Ascending aorta (tissue), 2 donors: ENCODE data around the gene CALR. TPM values are rescaled to one million over a fixed set of nuclear protein-coding genes. Genes with fewer than 3 reads are reported as not detected.
"Not testable (repeated sequence)": the region's sequence is repeated elsewhere in the genome, so short reads cannot be mapped to it uniquely, and the experiment has no call there.

Experiments
- DNase-seq, 2 donors: peaks; one replicate each; pipeline ENCODE4 v3.0.0-alpha.2; 2019; ENCODE audit warnings: low spot score in 2 of 2
- H3K27ac ChIP-seq, 2 donors: fragments of 200-600 bp; sonication (generic); one replicate each; pipeline ENCODE4 v1.5.1; 2016 to 2017; ENCODE audit warnings: mild to moderate bottlenecking in 1 of 2
- H3K27me3 ChIP-seq: fragments of 200-600 bp; sonication (generic); one replicate; pipeline ENCODE4 v1.5.1; 2017
- H3K36me3 ChIP-seq, 2 donors: fragments of 200-600 bp; sonication (generic); one replicate each; pipeline ENCODE4 v1.5.1; 2016
- H3K4me1 ChIP-seq, 2 donors: fragments of 200-600 bp; sonication (generic); one replicate each; pipeline ENCODE4 v1.5.1; 2016 to 2017; ENCODE audit warnings: mild to moderate bottlenecking in 1 of 2
- H3K4me3 ChIP-seq, 2 donors: fragments of 200-600 bp; sonication (generic); one replicate each; pipeline ENCODE4 v1.5.1; 2016 to 2017; ENCODE audit warnings: mild to moderate bottlenecking in 1 of 2
- H3K9me3 ChIP-seq, 2 donors: fragments of 200-600 bp; sonication (generic); one replicate each; pipeline ENCODE4 v1.5.1; 2016
- intact Hi-C: fragments of 100-400 bp; cut with DNase I; formaldehyde crosslinking; loops from one replicate; pipeline ENCODE4 v1.15.1; 2023
- total RNA-seq: library from RNA; depleted of rRNA; stranded (reverse); fragments of >200 nt; gene quantifications from one replicate; pipeline ENCODE4 v1.1.0, GENCODE V29; 2016
- TF ChIP-seq, protein P1 (sequence below), 3 experiments: fragments of 200-600 bp in 2 of 3; fragments of 450-650 bp in 1 of 3; sonication (generic) in 2 of 3; IDR thresholded peaks; one replicate each; pipeline ENCODE4 v1.5.1; 2016 to 2019; ENCODE audit warnings: antibody characterized with exemption in 3 of 3, mild to moderate bottlenecking in 1 of 3, moderate library complexity in 1 of 3

Gene CALR
- total RNA-seq = 297 TPM

DNA sequence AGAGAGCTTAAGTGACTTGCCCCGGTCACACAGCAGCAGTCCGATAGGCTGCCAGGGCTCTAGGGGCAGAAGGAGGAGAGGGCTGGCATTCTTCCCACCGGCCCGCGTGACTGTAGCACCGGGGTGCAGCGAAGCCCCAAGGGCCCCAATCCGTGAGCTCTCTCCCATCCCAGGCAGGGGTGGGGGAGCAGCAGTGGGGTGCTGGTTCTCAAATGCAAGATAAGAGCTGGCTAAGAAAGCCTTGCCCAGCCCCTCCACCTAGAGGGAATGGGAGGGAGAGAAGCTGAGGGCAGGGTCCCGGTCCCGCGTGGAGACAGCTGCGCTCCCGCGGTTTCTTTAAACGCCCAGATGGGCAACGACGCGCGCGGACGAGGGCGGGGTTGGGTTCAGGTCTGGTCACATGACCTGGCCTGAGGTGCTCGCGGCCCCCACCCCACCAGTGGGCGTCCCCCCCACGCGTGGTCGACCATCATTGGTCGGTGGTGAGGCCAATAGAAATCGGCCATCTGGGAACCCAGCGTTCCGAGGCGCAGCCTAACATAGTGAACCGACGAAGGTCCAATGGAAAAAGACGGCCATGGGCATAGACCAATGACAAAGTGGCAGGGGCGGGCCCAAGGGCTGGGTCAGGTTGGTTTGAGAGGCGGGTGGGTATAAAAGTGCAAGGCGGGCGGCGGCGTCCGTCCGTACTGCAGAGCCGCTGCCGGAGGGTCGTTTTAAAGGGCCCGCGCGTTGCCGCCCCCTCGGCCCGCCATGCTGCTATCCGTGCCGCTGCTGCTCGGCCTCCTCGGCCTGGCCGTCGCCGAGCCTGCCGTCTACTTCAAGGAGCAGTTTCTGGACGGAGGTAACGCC, at the start of gene CALR:
TSS of gene CALR (plus strand) at position 683 of the 852 bp plus-strand sequence. CDS start at position 754, 71 bp downstream.
- Histone ChIP-seq H3K27me3 (no peaks in the 10 kb centered on the region), H3K9me3 (no peaks in the 10 kb centered on the region), H3K27ac (peak within 1 kb of the TSS; percentile 89 to 95), H3K4me3 (peak within 1 kb of the TSS; percentile 92 to 98), H3K4me1 (peaks cover 15 to 38% of the 10 kb centered on the region in 2 donors), H3K36me3 (peaks cover 28 to 35% of the 10 kb centered on the region in 2 donors)
- TF ChIP-seq, protein P1, sequence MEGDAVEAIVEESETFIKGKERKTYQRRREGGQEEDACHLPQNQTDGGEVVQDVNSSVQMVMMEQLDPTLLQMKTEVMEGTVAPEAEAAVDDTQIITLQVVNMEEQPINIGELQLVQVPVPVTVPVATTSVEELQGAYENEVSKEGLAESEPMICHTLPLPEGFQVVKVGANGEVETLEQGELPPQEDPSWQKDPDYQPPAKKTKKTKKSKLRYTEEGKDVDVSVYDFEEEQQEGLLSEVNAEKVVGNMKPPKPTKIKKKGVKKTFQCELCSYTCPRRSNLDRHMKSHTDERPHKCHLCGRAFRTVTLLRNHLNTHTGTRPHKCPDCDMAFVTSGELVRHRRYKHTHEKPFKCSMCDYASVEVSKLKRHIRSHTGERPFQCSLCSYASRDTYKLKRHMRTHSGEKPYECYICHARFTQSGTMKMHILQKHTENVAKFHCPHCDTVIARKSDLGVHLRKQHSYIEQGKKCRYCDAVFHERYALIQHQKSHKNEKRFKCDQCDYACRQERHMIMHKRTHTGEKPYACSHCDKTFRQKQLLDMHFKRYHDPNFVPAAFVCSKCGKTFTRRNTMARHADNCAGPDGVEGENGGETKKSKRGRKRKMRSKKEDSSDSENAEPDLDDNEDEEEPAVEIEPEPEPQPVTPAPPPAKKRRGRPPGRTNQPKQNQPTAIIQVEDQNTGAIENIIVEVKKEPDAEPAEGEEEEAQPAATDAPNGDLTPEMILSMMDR (IDR thresholded peaks at IDR 0.05) = no peak
- DNase-seq = peak; percentile 100
- intact Hi-C loops = loop anchor here (5.0 to 10.0 kb wide), 2 partner anchors 46 to 1067 kb away; partner anchors contain the start of genes GCDH and RFX1

GRCh38 chr19:12890299-12890786, 48.1 kb upstream of the CALR start:
- intact Hi-C loops = loop anchor here (1.0 to 5.0 kb wide), 2 partner anchors 47 to 153 kb away; partner anchors contain the start of genes CALR and GET3
- peak overlapping the region in 1 of 2 donors; percentile 92 for H3K4me3 ChIP-seq

DNA sequence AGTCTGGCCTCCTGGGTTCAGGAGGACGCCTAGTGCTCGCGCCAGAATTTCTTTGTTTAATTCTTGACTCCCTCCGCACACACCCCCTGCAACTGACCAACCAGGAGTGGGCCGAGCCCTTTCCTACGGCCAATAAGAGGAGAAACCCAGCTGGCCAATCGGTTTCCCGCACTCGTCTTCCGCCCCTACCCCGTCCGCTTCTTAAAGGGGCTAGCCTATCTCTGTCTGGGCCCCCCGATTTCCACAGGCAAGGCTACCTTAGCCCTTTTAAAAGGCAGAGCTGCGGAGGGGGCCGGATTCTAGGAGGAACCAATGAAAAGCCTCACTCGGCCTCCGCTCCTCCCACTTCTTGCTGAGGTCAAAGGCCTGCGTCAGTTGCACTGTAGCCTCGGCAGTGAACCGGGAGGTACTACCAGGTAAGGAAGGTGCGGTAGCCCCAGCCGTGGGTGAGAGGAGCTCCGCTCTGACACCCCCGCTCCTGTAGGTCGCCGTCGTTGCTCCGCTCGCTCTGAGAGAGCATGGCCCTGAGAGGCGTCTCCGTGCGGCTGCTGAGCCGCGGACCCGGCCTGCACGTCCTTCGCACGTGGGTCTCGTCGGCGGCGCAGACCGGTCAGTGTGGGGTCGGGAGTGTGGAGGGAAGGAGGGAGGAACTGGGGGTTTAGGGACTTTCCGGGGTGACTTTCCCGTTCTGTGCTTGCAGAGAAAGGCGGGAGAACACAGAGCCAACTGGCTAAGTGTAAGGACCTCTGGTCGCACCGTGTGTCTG, 47.4 kb upstream of the CALR start, which contains the start of gene GCDH:
TSS of gene GCDH (plus strand) at position 374 of the 766 bp plus-strand sequence. CDS start at position 519, 145 bp downstream.
- no peaks in the 10 kb centered on the region for H3K9me3 ChIP-seq
- intact Hi-C loops = loop anchor here (1.0 to 5.0 kb wide), 3 partner anchors 28 to 154 kb away; partner anchors contain the start of genes CALR, GET3 and SYCE2
- H3K27ac ChIP-seq = peak within 1 kb of the TSS; percentile 59 to 78
- DNase-seq = peak; percentile 97 to 99
- TF ChIP-seq, protein P1 (IDR thresholded peaks at IDR 0.05) = no peak
- peaks cover 8 to 10% of the 10 kb centered on the region in 2 donors for H3K4me1 ChIP-seq
- H3K36me3 ChIP-seq = peaks cover 12 to 18% of the 10 kb centered on the region in 2 donors
- no peaks in the 10 kb centered on the region for H3K27me3 ChIP-seq
- peak within 1 kb of the TSS; percentile 77 to 92 for H3K4me3 ChIP-seq

More at GRCh38 chr19:12890299-12890786, 48.1 kb upstream of the CALR start:
- H3K27me3 ChIP-seq, DNase-seq, H3K9me3 ChIP-seq: not testable (repeated sequence)
- Histone ChIP-seq H3K4me1 (peaks cover 10 to 15% of the 10 kb centered on the region in 2 donors), H3K36me3 (peaks cover 10 to 16% of the 10 kb centered on the region in 2 donors), H3K27ac (peak overlapping the region; percentile 36 to 54)

DNA sequence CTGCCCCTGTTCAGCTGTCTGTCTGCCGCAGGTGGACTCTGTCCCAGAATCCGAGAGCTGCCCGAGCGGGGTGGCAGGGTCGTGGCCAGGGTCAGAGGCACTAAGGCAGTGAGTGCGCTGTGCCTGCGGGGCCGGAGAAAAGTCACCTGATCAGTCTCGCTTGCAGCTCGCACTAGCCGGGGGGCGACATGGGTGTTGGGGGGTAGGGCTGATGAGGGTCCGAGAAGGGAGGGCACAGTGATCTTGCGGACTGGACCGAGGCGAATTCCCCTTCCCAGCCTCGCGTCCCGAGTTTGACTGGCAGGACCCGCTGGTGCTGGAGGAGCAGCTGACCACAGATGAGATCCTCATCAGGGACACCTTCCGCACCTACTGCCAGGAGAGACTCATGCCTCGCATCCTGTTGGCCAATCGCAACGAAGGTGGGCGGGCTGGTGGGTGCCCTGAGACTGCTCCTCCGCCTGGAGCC, 46.8 kb upstream of the CALR start:
- TF ChIP-seq, protein P1 (IDR thresholded peaks at IDR 0.05) = no peak
- intact Hi-C loops = loop anchor here (1.0 to 5.0 kb wide), 2 partner anchors 28 to 46 kb away; partner anchors contain the start of genes CALR and SYCE2
- peak overlapping the region; percentile 59 to 78 for H3K27ac ChIP-seq

GRCh38 chr19:12893582-12893981, 44.8 kb upstream of the CALR start:
- Histone ChIP-seq H3K36me3 (peaks cover 30 to 39% of the 10 kb centered on the region in 2 donors), H3K4me1 (peaks cover 8 to 10% of the 10 kb centered on the region in 2 donors), H3K27me3 (no peaks in the 10 kb centered on the region)

More for the DNA sequence above, 46.8 kb upstream of the CALR start:
- no peak for DNase-seq
- Histone ChIP-seq H3K9me3 (no peaks in the 10 kb centered on the region), H3K36me3 (peaks cover 18 to 24% of the 10 kb centered on the region in 2 donors), H3K4me1 (peaks cover 8 to 10% of the 10 kb centered on the region in 2 donors), H3K27me3 (no peaks in the 10 kb centered on the region), H3K4me3 (peak overlapping the region; percentile 77 to 92)

More at GRCh38 chr19:12893582-12893981, 44.8 kb upstream of the CALR start:
- H3K4me3 ChIP-seq = no peak overlapping the region
- DNase-seq = no peak
- no peaks in the 10 kb centered on the region for H3K9me3 ChIP-seq
- intact Hi-C loops = loop anchor here (5.0 kb wide), 1 partner anchor 44 kb away; the partner anchor contains the start of gene CALR
- TF ChIP-seq, protein P1 (IDR thresholded peaks at IDR 0.05) = no peak
- H3K27ac ChIP-seq = no peak overlapping the region
